Hematopoietic multipotent progenitor cell (in vitro differentiated cells): Measurements from ENCODE around the gene SYT8. TPM values are rescaled to one million over a fixed set of nuclear protein-coding genes. Genes with fewer than 3 reads are reported as not detected.

Experiments
- DNase-seq, 3 donors: peaks; one replicate each; pipeline ENCODE4 v3.0.0-alpha.2; 2011 to 2015; ENCODE audit warnings: low read depth in 2 of 3, low spot score in 2 of 3
- total RNA-seq: library from RNA; depleted of rRNA; stranded (reverse); fragments of >200 nt; gene quantifications from one replicate; pipeline ENCODE4 v1.2.3, GENCODE V29; 2012

Gene SYT8
- total RNA-seq, 1 donor = not detected

GRCh38 chr11:1831338-1832210 lies 3.2 kb upstream of the SYT8 start:
- no peak for DNase-seq

- DNase-seq = peak in 2 of 3 donors; percentile 37 to 53
Measured at GRCh38 chr11:1832211-1832919, 2.4 kb upstream of the SYT8 start.

- no peak for DNase-seq
Measured at GRCh38 chr11:1832920-1833295, 1.9 kb upstream of the SYT8 start.

GRCh38 chr11:1834062-1834610 lies 654 bp upstream of the SYT8 start:
- DNase-seq = no peak

DNA sequence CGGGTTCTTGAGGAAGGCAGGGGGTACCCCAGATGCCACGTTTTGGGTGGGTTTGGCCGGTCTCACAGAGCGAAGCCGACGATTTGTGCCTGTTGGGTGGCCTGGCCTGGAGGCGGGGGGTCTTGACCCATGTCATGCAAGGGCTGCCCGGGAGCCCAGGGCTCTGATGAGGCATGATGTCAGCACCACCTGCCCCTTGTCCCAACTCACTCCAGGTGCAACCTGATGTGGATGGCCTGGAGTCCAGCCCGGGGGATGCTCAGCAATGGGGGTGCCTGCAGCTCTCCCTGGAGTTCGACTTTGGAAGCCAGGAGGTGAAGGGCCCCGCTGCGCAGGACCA lies 851 bp downstream of the SYT8 start:
- DNase-seq = no peak

DNA sequence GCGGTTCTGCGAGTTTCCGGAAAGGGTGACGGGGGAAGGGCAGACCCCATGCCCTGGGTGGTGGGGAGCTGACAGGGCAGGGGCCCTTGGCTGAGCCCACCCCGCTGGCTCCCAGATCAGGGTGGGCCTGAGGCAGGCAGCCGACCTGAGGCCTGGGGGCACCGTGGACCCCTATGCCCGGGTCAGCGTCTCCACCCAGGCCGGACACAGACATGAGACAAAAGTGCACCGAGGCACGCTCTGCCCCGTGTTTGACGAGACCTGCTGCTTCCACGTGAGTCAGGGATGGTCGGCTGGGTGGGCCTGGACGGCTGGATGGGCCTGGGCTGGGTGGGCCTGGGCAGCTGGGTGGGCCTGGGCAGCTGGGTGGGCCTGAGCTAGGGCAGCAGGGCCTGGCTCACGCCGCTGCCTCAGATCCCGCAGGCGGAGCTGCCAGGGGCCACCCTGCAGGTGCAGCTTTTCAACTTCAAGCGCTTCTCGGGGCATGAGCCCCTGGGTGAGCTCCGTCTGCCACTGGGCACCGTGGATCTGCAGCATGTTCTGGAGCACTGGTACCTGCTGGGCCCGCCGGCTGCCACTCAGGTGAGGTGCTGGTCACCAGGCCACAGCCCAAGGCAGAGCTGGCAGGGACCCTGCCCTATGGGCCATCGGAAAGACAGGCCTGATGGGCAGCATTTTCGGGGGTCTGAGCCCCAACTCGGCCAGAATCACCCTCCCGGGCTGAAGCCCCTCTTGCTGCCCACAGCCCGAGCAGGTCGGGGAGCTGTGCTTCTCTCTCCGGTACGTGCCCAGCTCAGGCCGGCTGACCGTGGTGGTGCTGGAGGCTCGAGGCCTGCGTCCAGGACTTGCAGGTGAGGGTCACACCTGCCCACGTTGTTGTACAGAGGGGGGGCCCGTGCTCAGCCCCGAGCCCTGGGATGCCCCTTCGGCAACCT lies 1.5 kb downstream of the SYT8 start:
- DNase-seq = no peak

DNA sequence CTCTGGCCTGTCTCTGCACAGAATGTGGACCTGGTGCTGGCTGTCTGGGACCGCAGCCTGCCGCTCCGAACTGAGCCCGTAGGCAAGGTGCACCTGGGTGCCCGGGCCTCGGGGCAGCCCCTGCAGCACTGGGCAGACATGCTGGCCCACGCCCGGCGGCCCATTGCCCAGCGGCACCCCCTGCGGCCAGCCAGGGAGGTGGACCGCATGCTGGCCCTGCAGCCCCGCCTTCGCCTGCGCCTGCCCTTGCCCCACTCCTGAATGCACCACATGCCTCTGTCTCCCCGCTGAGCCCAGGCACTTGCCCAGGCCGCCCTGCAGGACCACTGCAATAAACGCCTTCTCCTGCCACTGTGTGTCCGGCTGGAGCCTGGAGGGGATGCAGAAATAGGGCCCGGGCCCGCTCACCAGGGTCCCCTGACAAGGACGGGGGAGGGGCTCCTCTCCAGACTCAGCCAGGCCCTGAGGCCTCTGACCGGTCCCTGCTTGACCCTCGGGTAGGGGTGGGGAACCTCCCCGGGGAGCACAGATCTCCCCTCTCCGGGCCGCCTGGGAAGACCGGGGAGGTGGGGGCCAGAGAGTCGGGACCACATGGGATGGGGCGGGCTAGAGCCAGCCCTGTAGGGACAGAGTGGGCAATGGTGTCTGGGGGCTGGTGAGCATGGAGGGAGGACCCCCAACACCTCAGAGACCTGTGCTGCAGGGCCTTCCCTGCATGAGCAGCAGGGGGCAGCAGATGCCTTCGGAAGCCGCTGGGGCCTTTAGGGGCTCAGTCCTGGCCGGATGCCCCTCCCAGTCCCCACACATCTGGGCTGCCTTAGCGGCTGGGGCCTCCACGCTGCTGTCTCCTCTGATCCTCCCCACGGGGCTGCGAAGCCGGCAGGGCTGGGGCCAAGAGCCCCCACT lies 2.6 kb downstream of the SYT8 start:
- peak; percentile 57 to 88 (median 77) for DNase-seq

DNA sequence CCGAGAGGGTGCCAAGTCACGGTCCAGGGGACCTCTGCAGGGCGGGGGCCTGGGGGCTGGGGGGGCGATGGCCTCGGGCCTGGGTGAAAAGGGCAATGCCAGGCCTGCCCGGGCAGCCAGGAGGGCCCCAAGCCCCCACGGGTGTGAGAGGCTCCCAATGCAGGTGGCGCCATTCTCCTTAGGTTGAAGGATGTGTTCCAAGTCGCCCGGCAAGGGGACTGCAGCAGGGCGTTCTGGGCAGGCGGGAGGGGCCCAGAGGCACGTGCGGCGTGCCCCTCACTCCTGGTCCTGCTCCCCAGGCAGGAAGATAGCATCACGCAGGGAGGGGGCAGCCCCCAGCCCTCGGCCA lies 3.3 kb downstream of the SYT8 start:
- peak in 1 of 3 donors; percentile 28 for DNase-seq

DNA sequence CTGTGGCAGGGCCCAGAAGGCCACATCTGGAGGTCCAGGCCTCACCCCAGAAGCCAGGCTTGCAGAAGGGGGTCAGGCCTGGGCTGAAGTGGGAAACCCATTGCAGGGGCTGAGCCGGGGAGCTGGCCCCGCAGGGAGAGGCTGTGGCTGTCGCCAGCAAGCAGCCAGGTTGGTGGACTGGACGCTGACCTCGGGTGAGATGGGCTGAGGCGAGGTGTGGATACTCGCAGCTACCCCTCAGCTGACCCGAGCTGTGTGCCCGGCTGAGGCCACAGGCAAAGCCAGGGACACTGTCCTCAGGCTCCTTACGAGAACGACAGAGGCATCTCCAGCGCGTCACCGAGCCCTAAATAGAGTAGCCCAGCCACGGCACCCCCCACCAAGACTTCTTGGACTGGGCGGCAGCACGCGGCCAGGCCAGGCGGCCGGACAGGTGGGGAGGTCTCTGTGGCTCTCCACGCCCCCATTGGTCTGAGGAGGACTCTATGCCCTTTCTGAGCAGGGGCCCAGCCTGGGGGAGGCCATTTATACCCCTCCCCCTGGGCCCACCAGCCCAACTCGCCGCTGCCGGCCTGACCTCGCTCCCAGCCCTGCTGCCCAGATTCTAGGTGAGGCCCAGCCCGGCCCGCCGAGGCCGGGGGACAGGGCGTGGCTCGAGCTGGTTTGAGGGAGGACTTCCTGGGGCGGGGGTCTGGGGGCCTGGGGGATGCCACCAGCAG lies 3.8 kb downstream of the SYT8 start, which contains the start of gene TNNI2:
TNNI2 (plus strand) TSS at position 556 of the 719 bp plus-strand sequence. CDS start 716 bp downstream, outside the sequence.
- DNase-seq = no peak

DNA sequence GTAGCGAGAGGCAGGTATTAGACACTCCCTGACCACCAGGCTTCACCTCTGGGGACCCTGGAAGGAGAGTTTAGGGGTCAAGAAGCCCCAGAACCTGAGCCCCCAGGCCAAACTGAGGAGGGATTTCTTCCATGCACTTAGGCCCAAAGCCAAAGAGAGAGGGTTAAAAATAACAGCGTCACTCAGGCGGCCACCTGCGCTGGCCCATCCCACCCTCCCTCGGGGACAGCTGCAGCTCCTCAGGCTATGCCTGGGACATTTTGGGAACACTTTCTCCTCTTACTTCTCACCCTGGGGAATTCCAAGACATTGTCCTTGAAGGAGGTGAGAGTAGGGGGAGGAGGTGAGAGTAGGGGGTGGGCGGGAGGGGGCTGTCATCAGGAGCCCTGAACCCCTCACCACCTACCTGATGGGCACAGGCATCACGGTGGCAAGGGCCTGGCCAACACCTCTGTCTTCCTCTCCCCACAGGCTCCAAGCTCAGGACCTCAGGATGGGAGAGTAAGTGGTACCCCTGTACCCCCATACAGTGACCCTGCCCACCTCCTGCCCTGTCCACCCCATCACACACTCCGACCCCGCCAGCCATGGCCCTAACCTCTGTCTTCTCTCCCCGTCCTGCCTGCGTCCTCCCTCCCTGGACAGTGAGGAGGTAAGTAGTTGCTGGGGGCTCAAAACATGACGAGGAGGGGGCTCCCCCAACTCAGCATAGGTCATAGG lies 4.6 kb downstream of the SYT8 start:
- DNase-seq = no peak

- DNase-seq = peak in 2 of 3 donors; percentile 54 to 70
Measured at GRCh38 chr11:1839924-1840779, 5.4 kb downstream of the SYT8 start.

GRCh38 chr11:1840780-1841480 lies 6.1 kb downstream of the SYT8 start:
- no peak for DNase-seq

GRCh38 chr11:1841511-1842148 lies 6.8 kb downstream of the SYT8 start:
- DNase-seq = no peak

- no peak for DNase-seq
Measured at GRCh38 chr11:1842149-1843097, 7.6 kb downstream of the SYT8 start.

- no peak for DNase-seq
Measured at GRCh38 chr11:1843098-1843473, 8.3 kb downstream of the SYT8 start.
